Embryonic facial prominence (tissue), 1 donor: ENCODE data around the gene MADD.

Source experiments
- DNase-seq: peaks from one replicate; pipeline ENCODE4 v3.0.0-alpha.2; 2016; ENCODE audit errors: extremely low spot score

MADD gene

GRCh38 chr11:47356998-47357329 lies 87.0 kb downstream of the MADD start:
- no peak for DNase-seq

GRCh38 chr11:47357985-47358730 lies 88.2 kb downstream of the MADD start:
- no peak for DNase-seq

GRCh38 chr11:47358731-47359051 lies 88.8 kb downstream of the MADD start:
- DNase-seq = no peak

GRCh38 chr11:47359162-47359561 lies 89.2 kb downstream of the MADD start:
- no peak for DNase-seq

GRCh38 chr11:47359586-47359985 lies 89.7 kb downstream of the MADD start:
- DNase-seq = no peak

GRCh38 chr11:47360341-47360740 lies 90.4 kb downstream of the MADD start:
- no peak for DNase-seq

GRCh38 chr11:47361419-47361818 lies 91.5 kb downstream of the MADD start:
- no peak for DNase-seq

GRCh38 chr11:47366020-47366490 lies 96.1 kb downstream of the MADD start:
- no peak for DNase-seq

GRCh38 chr11:47369676-47370075 lies 99.7 kb downstream of the MADD start:
- DNase-seq = no peak

- DNase-seq = no peak
Observed at GRCh38 chr11:47372422-47372821, 102.5 kb downstream of the MADD start.

- no peak for DNase-seq
Observed at GRCh38 chr11:47373876-47374719, 104.2 kb downstream of the MADD start.

GRCh38 chr11:47374720-47375019 lies 104.7 kb downstream of the MADD start:
- DNase-seq = no peak

- no peak for DNase-seq
Observed at GRCh38 chr11:47375020-47375419, 105.1 kb downstream of the MADD start.

GRCh38 chr11:47375546-47376085 lies 105.7 kb downstream of the MADD start:
- no peak for DNase-seq

- no peak for DNase-seq
Observed at GRCh38 chr11:47376107-47376524, 106.2 kb downstream of the MADD start.

GRCh38 chr11:47376525-47377371 lies 106.8 kb downstream of the MADD start:
- DNase-seq = no peak

- no peak for DNase-seq
Observed at GRCh38 chr11:47377571-47378009, 107.7 kb downstream of the MADD start.

- DNase-seq = no peak
Observed at GRCh38 chr11:47378010-47378835, 108.3 kb downstream of the MADD start, which contains the start of gene SPI1. Gene SPI1, minus strand, starts transcription at chr11:47378547. Its CDS starts 194 bp downstream, at chr11:47378353.

GRCh38 chr11:47378836-47379170 lies 108.9 kb downstream of the MADD start:
- DNase-seq = no peak

GRCh38 chr11:47379317-47379716 lies 109.4 kb downstream of the MADD start:
- DNase-seq = no peak
